Loucy (cell line): ENCODE data around the gene MESD.

Source experiments
- H2AFZ ChIP-seq: fragments of 200-600 bp; sonication (generic); 2 replicates; pipeline ENCODE4 v1.6.0; 2016; ENCODE audit warnings: antibody characterized with exemption, mild to moderate bottlenecking, low read length, moderate library complexity
- H3F3A ChIP-seq: fragments of 200-600 bp; 2 replicates; pipeline ENCODE4 v1.6.0; 2016; ENCODE audit warnings: antibody characterized with exemption, low read depth, mild to moderate bottlenecking
- H3K27me3 ChIP-seq: fragments of 200-600 bp; sonication (generic); 2 replicates; pipeline ENCODE4 v1.6.1; 2014; ENCODE audit warnings: low read length, mild to moderate bottlenecking; ENCODE audit not compliant: insufficient read depth, poor library complexity, severe bottlenecking
- H3K36me3 ChIP-seq: fragments of 200-600 bp; sonication (generic); 2 replicates; pipeline ENCODE4 v1.6.1; 2016; ENCODE audit warnings: low read length; ENCODE audit not compliant: insufficient read depth
- H3K4me1 ChIP-seq: fragments of 200-600 bp; sonication (generic); 2 replicates; pipeline ENCODE4 v1.5.1; 2014; ENCODE audit warnings: low read length, mild to moderate bottlenecking; ENCODE audit not compliant: insufficient read depth, poor library complexity, severe bottlenecking
- H3K4me2 ChIP-seq: fragments of 200-600 bp; sonication (generic); 2 replicates; pipeline ENCODE4 v1.6.0; 2014; ENCODE audit warnings: antibody characterized with exemption, low read length, low read depth, mild to moderate bottlenecking; ENCODE audit not compliant: poor library complexity, severe bottlenecking
- H3K4me3 ChIP-seq: fragments of 200-600 bp; sonication (generic); 2 replicates; pipeline ENCODE4 v1.5.1; 2014; ENCODE audit warnings: low read length, mild to moderate bottlenecking, mixed read lengths; ENCODE audit not compliant: poor library complexity, severe bottlenecking
- H3K79me2 ChIP-seq: fragments of 200-600 bp; sonication (generic); 2 replicates; pipeline ENCODE4 v1.6.1; 2014; ENCODE audit warnings: low read length; ENCODE audit not compliant: insufficient read depth
- H3K9ac ChIP-seq: fragments of 200-600 bp; sonication (generic); 2 replicates; pipeline ENCODE4 v1.6.0; 2014; ENCODE audit warnings: mild to moderate bottlenecking, low read depth, low read length, moderate library complexity; ENCODE audit not compliant: poor library complexity, severe bottlenecking
- H3K9me2 ChIP-seq: fragments of 200-600 bp; sonication (generic); replicated peaks from 2 replicates; pipeline ENCODE4 v1.6.1; 2016; ENCODE audit warnings: low read depth, low read length, mixed read lengths
- H3K9me3 ChIP-seq: fragments of 200-600 bp; sonication (generic); 2 replicates; pipeline ENCODE4 v1.6.1; 2014; ENCODE audit warnings: mild to moderate bottlenecking, antibody characterized with exemption, low read length, low read depth; ENCODE audit not compliant: insufficient read depth
- H4K20me1 ChIP-seq: fragments of 200-600 bp; sonication (generic); 2 replicates; pipeline ENCODE4 v1.6.0; 2014; ENCODE audit warnings: antibody characterized with exemption, low read length, mild to moderate bottlenecking; ENCODE audit not compliant: insufficient read depth, poor library complexity, severe bottlenecking
- CTCF ChIP-seq: fragments of 200-600 bp; sonication (generic); conservative IDR thresholded peaks from 2 replicates; pipeline ENCODE4 v1.5.1; 2014; ENCODE audit warnings: mild to moderate bottlenecking, antibody characterized with exemption, low read length
- EZH2phosphoT487 ChIP-seq: fragments of 200-600 bp; IDR thresholded peaks from 2 replicates; pipeline ENCODE4 v1.6.1; 2018; ENCODE audit warnings: antibody characterized with exemption, mild to moderate bottlenecking, moderate library complexity, borderline replicate concordance

The MESD gene

GRCh38 chr15:80925597-80926059 is 64.0 kb downstream of the MESD start:
- Histone ChIP-seq H3K79me2 (no peaks in the 10 kb centered on the region), H3K9ac (no peak overlapping the region), H3K4me3 (no peak overlapping the region), H3K4me2 (no peak overlapping the region), H3K4me1 (peaks cover under 1% of the 10 kb centered on the region), H3K36me3 (no peaks in the 10 kb centered on the region), H3K9me2 (no peaks in the 10 kb centered on the region), H3F3A (no peaks in the 10 kb centered on the region), H3K9me3 (no peaks in the 10 kb centered on the region), H2AFZ (no peak overlapping the region), H3K27me3 (no peaks in the 10 kb centered on the region), H4K20me1 (no peaks in the 10 kb centered on the region)
- TF ChIP-seq EZH2phosphoT487 (no peak), CTCF (no peak)

- H3K79me2 ChIP-seq, result no peaks in the 10 kb centered on the region
- no peak for TF ChIP-seq EZH2phosphoT487
- TF ChIP-seq CTCF, result no peak
- no peak overlapping the region for H2AFZ ChIP-seq
- no peaks in the 10 kb centered on the region for H3K27me3 ChIP-seq
- H3K4me2 ChIP-seq, result no peak overlapping the region
- no peaks in the 10 kb centered on the region for H3K9me2 ChIP-seq
- no peaks in the 10 kb centered on the region for H3F3A ChIP-seq
- H4K20me1 ChIP-seq, result no peaks in the 10 kb centered on the region
- no peaks in the 10 kb centered on the region for H3K9me3 ChIP-seq
- no peak overlapping the region for H3K9ac ChIP-seq
- H3K4me3 ChIP-seq, result no peak overlapping the region
- H3K36me3 ChIP-seq, result no peaks in the 10 kb centered on the region
- H3K4me1 ChIP-seq, result peaks cover 5% of the 10 kb centered on the region
Measured at GRCh38 chr15:80924278-80924677, 65.3 kb downstream of the MESD start.

GRCh38 chr15:80923668-80924067 is 66.0 kb downstream of the MESD start:
- TF ChIP-seq CTCF, result no peak
- no peak for TF ChIP-seq EZH2phosphoT487
- Histone ChIP-seq H3K36me3 (no peaks in the 10 kb centered on the region), H3K79me2 (no peaks in the 10 kb centered on the region)

More at GRCh38 chr15:80923668-80924067, 66.0 kb downstream of the MESD start:
- Histone ChIP-seq H3K27me3 (no peaks in the 10 kb centered on the region), H3K4me2 (no peak overlapping the region), H3K9ac (no peak overlapping the region), H3K4me1 (peaks cover 5% of the 10 kb centered on the region), H4K20me1 (no peaks in the 10 kb centered on the region), H3K9me3 (no peaks in the 10 kb centered on the region), H3K9me2 (no peaks in the 10 kb centered on the region), H3K4me3 (no peak overlapping the region), H3F3A (no peaks in the 10 kb centered on the region), H2AFZ (no peak overlapping the region)
